DOHH2 (cell line): ENCODE data around the gene TEDC2.

ENCODE experiments used
- H3F3A ChIP-seq: fragments of 200-600 bp; sonication (generic), shearing (Covaris generic); 2 replicates; pipeline ENCODE4 v1.6.0; 2016; ENCODE audit warnings: antibody characterized with exemption, mild to moderate bottlenecking; ENCODE audit not compliant: control insufficient read depth, insufficient read depth
- H3K27ac ChIP-seq: fragments of 200-600 bp; sonication (generic); 2 replicates; pipeline ENCODE4 v1.5.1; 2014; ENCODE audit warnings: low read depth, mild to moderate bottlenecking, low read length, moderate library complexity
- H3K27me3 ChIP-seq: fragments of 200-600 bp; sonication (generic); 2 replicates; pipeline ENCODE4 v1.6.1; 2014; ENCODE audit warnings: mild to moderate bottlenecking, low read length, mixed read lengths; ENCODE audit not compliant: control insufficient read depth
- H3K36me3 ChIP-seq: fragments of 200-600 bp; sonication (generic); 2 replicates; pipeline ENCODE4 v1.6.1; 2014; ENCODE audit warnings: mild to moderate bottlenecking, low read length, moderate library complexity, mixed read lengths; ENCODE audit not compliant: control insufficient read depth
- H3K4me1 ChIP-seq: fragments of 200-600 bp; sonication (generic); 2 replicates; pipeline ENCODE4 v1.6.1; 2014; ENCODE audit warnings: mild to moderate bottlenecking, low read length, mixed read lengths; ENCODE audit not compliant: control insufficient read depth
- H3K4me2 ChIP-seq: fragments of 200-600 bp; sonication (generic); 2 replicates; pipeline ENCODE4 v1.6.0; 2014; ENCODE audit warnings: mild to moderate bottlenecking, low read length, moderate library complexity
- H3K4me3 ChIP-seq: fragments of 200-600 bp; sonication (generic); 2 replicates; pipeline ENCODE4 v1.5.1; 2014; ENCODE audit warnings: mild to moderate bottlenecking, low read length, mixed read lengths
- H3K79me2 ChIP-seq: fragments of 200-600 bp; sonication (generic); 2 replicates; pipeline ENCODE4 v1.6.1; 2014; ENCODE audit warnings: mild to moderate bottlenecking, low read length, mixed read lengths; ENCODE audit not compliant: control insufficient read depth
- H3K9me2 ChIP-seq: fragments of 200-600 bp; sonication (generic); replicated peaks from 2 replicates; pipeline ENCODE4 v1.6.1; 2014; ENCODE audit warnings: mild to moderate bottlenecking, low read length, mixed read lengths; ENCODE audit not compliant: control insufficient read depth
- H3K9me3 ChIP-seq: fragments of 200-600 bp; sonication (generic); 2 replicates; pipeline ENCODE4 v1.6.1; 2014; ENCODE audit warnings: antibody characterized with exemption, low read length, mixed read lengths; ENCODE audit not compliant: control insufficient read depth, insufficient read depth
- H4K20me1 ChIP-seq: fragments of 200-600 bp; sonication (generic); 2 replicates; pipeline ENCODE4 v1.6.0; 2014; ENCODE audit warnings: low read depth, mild to moderate bottlenecking, antibody characterized with exemption, low read length, moderate library complexity; ENCODE audit not compliant: control insufficient read depth, insufficient read depth
- EZH2phosphoT487 ChIP-seq: fragments of 200-600 bp; sonication (generic); IDR thresholded peaks from 2 replicates; pipeline ENCODE4 v1.6.1; 2017; ENCODE audit warnings: borderline replicate concordance, mild to moderate bottlenecking, antibody characterized with exemption, low read length, moderate library complexity, mixed read lengths
- TF ChIP-seq, protein P1 (sequence below): fragments of 200-600 bp; sonication (generic); IDR thresholded peaks from one replicate; pipeline ENCODE4 v1.5.1; 2014; ENCODE audit warnings: antibody characterized with exemption, mild to moderate bottlenecking, low read depth, low read length; ENCODE audit not compliant: poor library complexity, severe bottlenecking

Gene TEDC2

DNA sequence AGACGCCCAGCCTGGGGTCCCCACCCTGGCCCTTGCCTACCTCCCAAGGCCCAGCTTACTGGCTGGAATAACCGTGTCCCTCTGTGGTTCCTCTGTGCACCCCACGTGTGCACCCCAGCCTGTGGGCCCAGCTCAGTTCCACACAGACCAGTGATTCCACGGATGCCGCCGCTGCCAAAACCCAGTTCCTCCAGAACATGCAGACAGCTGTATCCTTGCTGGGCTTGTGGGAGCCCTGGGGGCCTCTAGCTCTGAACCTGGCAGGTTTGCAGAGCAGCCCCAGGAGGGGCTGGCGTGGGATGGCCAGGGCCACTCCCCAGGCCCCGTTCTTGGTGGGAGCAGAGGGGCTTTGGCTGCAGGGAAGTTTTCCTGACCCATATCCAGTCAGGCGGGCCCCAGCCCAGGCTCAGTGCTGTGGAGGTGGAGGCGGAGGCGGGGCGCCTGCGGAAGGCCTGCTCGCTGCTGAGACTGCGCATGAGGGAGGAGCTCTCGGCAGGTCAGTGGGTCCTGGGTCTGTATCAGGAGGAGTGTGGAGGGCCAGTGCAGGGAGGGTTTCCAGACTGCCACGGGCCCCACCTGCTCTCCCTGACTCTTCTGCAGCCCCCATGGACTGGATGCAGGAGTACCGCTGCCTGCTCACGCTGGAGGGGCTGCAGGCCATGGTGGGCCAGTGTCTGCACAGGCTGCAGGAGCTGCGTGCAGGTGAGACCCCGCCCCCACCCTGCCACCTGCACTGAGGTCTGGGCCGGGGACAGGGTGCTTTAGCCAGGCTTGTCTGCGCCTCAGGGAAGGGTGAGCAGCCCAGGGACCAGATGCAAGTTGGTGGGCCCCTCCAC lies 2.3 kb downstream of the TEDC2 start:
- no peak overlapping the region for H3K27ac ChIP-seq
- no peaks in the 10 kb centered on the region for H3K9me2 ChIP-seq
- H3K4me2 ChIP-seq: 0 out of 2 replicates have a peak overlapping the region, but pooled peaks have one; percentile 95
- peaks cover 21% of the 10 kb centered on the region for H3K79me2 ChIP-seq
- peaks cover 38% of the 10 kb centered on the region for H3K36me3 ChIP-seq
- no peaks in the 10 kb centered on the region for H3K9me3 ChIP-seq
- H3K4me1 ChIP-seq: peaks cover 58% of the 10 kb centered on the region
- H4K20me1 ChIP-seq: no peaks in the 10 kb centered on the region
- H3K4me3 ChIP-seq: no peak overlapping the region
- TF ChIP-seq, protein P1, sequence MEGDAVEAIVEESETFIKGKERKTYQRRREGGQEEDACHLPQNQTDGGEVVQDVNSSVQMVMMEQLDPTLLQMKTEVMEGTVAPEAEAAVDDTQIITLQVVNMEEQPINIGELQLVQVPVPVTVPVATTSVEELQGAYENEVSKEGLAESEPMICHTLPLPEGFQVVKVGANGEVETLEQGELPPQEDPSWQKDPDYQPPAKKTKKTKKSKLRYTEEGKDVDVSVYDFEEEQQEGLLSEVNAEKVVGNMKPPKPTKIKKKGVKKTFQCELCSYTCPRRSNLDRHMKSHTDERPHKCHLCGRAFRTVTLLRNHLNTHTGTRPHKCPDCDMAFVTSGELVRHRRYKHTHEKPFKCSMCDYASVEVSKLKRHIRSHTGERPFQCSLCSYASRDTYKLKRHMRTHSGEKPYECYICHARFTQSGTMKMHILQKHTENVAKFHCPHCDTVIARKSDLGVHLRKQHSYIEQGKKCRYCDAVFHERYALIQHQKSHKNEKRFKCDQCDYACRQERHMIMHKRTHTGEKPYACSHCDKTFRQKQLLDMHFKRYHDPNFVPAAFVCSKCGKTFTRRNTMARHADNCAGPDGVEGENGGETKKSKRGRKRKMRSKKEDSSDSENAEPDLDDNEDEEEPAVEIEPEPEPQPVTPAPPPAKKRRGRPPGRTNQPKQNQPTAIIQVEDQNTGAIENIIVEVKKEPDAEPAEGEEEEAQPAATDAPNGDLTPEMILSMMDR: no peak
- TF ChIP-seq EZH2phosphoT487: no peak
- H3K27me3 ChIP-seq: no peaks in the 10 kb centered on the region
- peaks cover 26% of the 10 kb centered on the region for H3F3A ChIP-seq

DNA sequence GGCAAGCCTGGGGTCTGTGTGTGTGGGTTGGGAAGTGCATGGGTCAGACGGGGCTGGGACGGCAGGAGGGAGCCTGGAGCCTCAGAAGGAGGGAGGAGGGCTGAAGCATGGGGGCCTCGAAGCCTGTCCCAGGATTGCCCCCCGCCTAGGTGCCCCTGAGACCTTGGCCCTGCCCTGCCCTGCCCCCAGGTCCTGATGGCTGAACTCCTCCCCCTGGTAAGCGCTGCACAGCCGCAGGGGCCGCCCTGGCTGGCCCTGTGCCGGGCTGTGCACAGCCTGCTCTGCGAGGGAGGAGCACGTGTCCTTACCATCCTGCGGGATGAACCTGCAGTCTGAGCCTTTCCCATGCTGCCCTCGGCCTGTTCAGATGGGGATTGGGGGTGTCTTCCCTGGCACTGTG lies 4.4 kb downstream of the TEDC2 start:
- Histone ChIP-seq H3K4me3 (no peak overlapping the region), H3K27ac (no peak overlapping the region), H3K9me3 (no peaks in the 10 kb centered on the region), H3K79me2 (peaks cover 21% of the 10 kb centered on the region), H3K27me3 (no peaks in the 10 kb centered on the region), H3K4me2 (no peak overlapping the region), H3F3A (peaks cover 20% of the 10 kb centered on the region), H3K36me3 (peaks cover 24% of the 10 kb centered on the region), H4K20me1 (no peaks in the 10 kb centered on the region), H3K9me2 (no peaks in the 10 kb centered on the region), H3K4me1 (peaks cover 64% of the 10 kb centered on the region)
- TF ChIP-seq, protein P1: no peak
- TF ChIP-seq EZH2phosphoT487: no peak

DNA sequence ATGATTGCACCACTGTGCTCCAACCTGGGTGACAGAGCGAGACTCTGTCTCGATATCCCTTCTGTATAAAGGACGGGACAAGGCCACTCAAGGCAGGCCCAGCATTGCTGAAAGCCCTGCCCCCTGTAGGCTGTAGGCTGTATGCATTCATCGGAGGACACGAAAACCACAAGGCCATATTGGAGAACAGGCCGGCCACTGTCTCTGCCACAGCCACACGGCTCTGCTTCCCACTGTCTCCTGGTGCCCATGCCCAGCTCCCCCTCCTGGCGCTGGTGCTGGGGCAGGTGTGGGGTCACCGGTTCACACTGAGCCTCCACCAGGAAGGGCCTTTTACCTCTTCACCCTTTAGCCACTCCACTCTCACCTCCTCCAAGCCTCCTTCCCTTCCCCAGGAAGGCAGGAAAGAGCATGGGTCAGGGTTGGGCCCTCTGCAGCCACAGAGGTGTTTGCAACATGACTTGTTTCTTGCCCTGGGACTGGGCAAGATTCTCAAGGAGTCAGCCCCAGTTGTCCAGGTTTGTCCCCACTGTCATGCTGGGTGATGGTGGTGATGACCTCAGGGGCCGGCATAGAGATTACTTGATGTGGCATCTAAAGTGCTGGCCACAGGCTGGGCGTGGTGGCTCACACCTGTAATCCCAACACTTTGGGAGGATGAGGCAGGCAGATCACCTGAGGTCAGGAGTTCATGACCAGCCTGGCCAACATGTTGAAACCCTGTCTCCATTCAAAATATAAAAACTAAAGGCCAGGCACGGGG lies 5.9 kb downstream of the TEDC2 start:
- Histone ChIP-seq H3K9me2 (no peaks in the 10 kb centered on the region), H3K4me3 (no peak overlapping the region), H3K4me1 (peaks cover 67% of the 10 kb centered on the region), H3K4me2 (no peak overlapping the region), H3K79me2 (peaks cover 14% of the 10 kb centered on the region), H3K27ac (no peak overlapping the region), H4K20me1 (no peaks in the 10 kb centered on the region), H3F3A (peaks cover 29% of the 10 kb centered on the region), H3K36me3 (peaks cover 20% of the 10 kb centered on the region), H3K9me3 (no peaks in the 10 kb centered on the region), H3K27me3 (no peaks in the 10 kb centered on the region)
- no peak for TF ChIP-seq EZH2phosphoT487
- TF ChIP-seq, protein P1: peak; percentile 60
